ENCODE results near the gene IQCE. TPM values are rescaled to one million over a fixed set of nuclear protein-coding genes. Genes with fewer than 3 reads are reported as not detected.

The IQCE gene
- total RNA-seq, 1 donor from 2014 or later: 22.2 TPM

DNA sequence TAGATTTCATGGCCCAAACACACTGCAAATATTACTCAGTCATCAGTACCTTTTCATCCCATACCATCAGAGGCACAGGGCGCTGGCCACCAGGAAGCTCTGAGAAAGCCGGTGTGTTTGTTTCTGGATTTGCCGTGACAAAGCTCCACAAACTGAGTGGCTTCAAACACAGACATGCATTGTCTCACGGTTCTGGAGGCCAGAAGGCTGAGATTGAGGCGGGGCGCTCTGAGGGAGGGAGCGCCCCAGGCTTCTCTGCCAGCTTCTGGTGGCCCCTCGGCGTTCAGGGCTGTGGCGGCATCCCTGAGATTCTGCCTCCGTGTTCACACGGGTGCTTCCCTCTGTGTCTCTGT, 69.3 kb downstream of the IQCE start:
- ATAC-seq (no peak), DNase-seq (no peak)
- H3K4me3 ChIP-seq: no peak overlapping the region
- no peak overlapping the region for H3K27ac ChIP-seq
- no peaks in the 10 kb centered on the region for H3K9me3 ChIP-seq
- H3K36me3 ChIP-seq: no peaks in the 10 kb centered on the region
- H3K4me1 ChIP-seq: peaks cover 17% of the 10 kb centered on the region
- no peaks in the 10 kb centered on the region for H3K27me3 ChIP-seq
- intact Hi-C loops (cut with DNase I): no loop called here
- no peak for TF ChIP-seq CTCF (IDR thresholded peaks at IDR 0.05)

DNA sequence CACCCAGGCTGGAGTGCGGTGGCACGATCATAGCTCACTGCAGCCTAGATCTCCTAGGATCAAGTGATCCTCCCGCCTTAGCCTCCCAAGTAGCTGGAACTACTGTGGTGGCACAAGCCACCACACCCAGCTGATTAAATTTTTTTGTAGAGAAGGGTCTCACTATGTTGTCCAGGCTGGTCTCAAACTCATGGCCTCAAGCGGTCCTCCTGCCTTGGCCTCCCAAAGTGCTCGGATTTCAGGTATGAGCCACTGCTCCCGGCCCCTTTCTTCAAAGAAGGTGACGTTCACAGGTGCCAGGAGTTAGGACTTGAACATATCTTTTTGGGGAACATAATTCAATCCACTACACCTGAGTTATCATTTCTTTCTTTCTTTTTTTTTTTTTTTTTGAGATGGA, 70.1 kb downstream of the IQCE start:
- H3K27me3 ChIP-seq: no peaks in the 10 kb centered on the region
- TF ChIP-seq CTCF (IDR thresholded peaks at IDR 0.05): no peak
- intact Hi-C loops (cut with DNase I): no loop called here
- H3K4me3 ChIP-seq: no peak overlapping the region
- no peak overlapping the region for H3K27ac ChIP-seq
- H3K36me3 ChIP-seq: no peaks in the 10 kb centered on the region
- H3K9me3 ChIP-seq: no peaks in the 10 kb centered on the region
- ATAC-seq (no peak), DNase-seq (no peak)
- H3K4me1 ChIP-seq: peaks cover 14% of the 10 kb centered on the region

DNA sequence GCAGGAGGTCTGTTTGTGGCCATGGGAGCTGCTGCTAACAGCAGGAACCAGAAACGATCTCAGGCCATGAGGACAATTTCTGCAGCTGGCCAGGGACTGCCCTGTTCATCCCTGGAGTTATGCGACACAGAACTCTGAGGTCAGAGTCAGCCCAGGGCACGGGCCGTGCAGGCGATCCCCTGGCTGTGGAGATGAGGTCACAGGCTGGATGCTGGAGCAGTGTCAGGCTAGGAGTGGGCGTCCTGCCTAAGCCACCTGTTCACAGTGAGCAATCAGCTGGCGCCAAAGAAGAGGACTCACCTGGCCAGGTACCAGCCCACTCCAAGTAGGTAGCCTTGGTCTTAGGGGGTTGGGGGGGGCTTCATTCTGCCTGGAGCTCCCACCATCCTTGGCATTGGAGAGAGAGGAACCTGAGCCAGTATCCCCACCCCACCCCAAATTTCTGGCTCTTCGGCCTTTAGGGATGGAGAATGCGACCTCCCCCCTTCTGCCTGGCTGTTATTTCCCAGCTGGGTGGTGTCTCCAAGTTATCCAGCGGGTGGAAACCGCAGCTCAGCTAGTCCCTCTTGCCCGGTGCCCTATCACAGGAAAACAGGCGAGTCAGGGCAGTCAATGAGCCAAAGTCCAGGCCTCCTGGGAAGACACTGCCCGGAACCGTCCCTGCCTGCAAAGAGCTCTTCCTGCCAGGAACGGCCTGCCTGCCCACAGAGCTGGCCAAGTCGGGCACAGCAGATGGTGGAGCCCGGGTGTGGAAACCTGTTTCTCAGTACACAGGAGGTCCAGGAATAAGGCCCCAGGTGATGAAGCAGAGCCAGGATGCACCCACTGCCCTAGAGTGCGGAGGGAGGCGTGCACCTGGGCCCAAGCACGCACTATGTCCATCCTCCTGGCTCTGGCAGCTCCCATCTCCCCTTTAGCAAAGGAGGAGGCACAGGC, 71.2 kb downstream of the IQCE start:
- Histone ChIP-seq H3K27ac (no peak overlapping the region), H3K9me3 (no peaks in the 10 kb centered on the region), H3K36me3 (no peaks in the 10 kb centered on the region), H3K4me3 (no peak overlapping the region), H3K27me3 (no peaks in the 10 kb centered on the region), H3K4me1 (peaks cover 18% of the 10 kb centered on the region)
- ATAC-seq: no peak
- TF ChIP-seq CTCF (IDR thresholded peaks at IDR 0.05): no peak
- intact Hi-C loops (cut with DNase I): no loop called here
- DNase-seq: no peak

- H3K4me1 ChIP-seq: peaks cover 34% of the 10 kb centered on the region
- H3K36me3 ChIP-seq: no peaks in the 10 kb centered on the region
- ATAC-seq (peak; percentile 0), DNase-seq (no peak)
- TF ChIP-seq CTCF (IDR thresholded peaks at IDR 0.05): no peak
- peak within 1 kb of the TSS; percentile 87 for H3K4me3 ChIP-seq
- intact Hi-C loops (cut with DNase I): no loop called here
- H3K27me3 ChIP-seq: no peaks in the 10 kb centered on the region
- H3K27ac ChIP-seq: peak within 1 kb of the TSS; percentile 70
- no peaks in the 10 kb centered on the region for H3K9me3 ChIP-seq
Measured at GRCh38 chr7:2631946-2632732, 73.4 kb downstream of the IQCE start, which contains the start of gene TTYH3. TSS of gene TTYH3 (plus strand) at chr7:2631986. CDS start at chr7:2632156, 170 bp downstream.

DNA sequence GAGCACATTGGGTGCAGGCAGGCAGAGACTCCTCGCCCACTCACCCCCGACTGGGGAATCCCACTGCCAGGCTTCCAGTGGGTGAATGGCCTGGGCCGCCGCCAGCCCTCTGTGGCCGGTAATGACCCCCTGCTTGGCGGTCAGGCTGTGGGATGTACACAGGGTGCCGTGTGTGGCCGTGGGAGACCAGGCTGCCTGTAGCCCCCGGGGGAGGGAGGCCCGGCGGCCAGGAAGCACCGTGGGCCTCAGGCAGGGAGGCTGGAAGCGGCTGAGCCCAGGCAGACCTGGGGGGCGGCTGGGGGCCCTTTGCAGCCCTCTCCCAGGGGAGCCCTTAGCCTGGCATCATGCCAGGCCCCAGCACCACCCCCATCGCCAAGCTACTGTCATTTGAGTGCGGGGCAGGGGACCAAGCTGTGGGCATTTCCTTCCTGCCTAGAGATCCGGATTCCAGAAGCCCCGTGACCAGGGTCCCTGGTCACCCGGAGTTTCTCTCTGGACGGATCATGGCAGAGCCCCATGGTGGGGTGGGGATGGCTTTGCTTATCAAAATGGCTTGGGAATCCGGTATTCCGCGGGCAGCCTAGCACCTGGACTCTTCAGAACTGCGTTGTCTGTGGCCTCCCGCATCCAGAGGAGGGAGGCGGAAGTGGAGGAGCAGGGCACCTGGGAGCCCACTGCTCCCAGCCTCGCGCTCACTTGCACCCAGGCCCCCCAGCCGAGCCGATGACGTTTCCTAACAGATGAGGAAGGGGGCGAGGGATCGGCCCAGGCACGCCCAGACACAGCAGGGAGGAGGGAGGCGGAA, 74.2 kb downstream of the IQCE start:
- Histone ChIP-seq H3K9me3 (no peaks in the 10 kb centered on the region), H3K27me3 (no peaks in the 10 kb centered on the region), H3K27ac (peak overlapping the region; percentile 70), H3K4me3 (peak overlapping the region; percentile 87), H3K4me1 (peaks cover 42% of the 10 kb centered on the region), H3K36me3 (no peaks in the 10 kb centered on the region)
- intact Hi-C loops (cut with DNase I): no loop called here
- ATAC-seq (peak; percentile 8), DNase-seq (peak; percentile 86)
- no peak for TF ChIP-seq CTCF (IDR thresholded peaks at IDR 0.05)
